GM12873 (cell line): ENCODE data around the gene PON3.

Experiments
- CTCF ChIP-seq: IDR thresholded peaks from 2 replicates; pipeline ENCODE4 v1.5.1; 2012; ENCODE audit warnings: low read depth, mild to moderate bottlenecking, moderate library complexity, low read length, control low read depth; ENCODE audit not compliant: insufficient read depth; ENCODE audit errors: missing control alignments

PON3 gene

GRCh38 chr7:95318501-95319100 is 77.6 kb downstream of the PON3 start:
- TF ChIP-seq CTCF = no peak

GRCh38 chr7:95317966-95318365 is 78.2 kb downstream of the PON3 start:
- TF ChIP-seq CTCF = no peak

- no peak for TF ChIP-seq CTCF
Observed at GRCh38 chr7:95317546-95317945, 78.6 kb downstream of the PON3 start.

GRCh38 chr7:95316588-95316987 is 79.6 kb downstream of the PON3 start:
- no peak for TF ChIP-seq CTCF

- no peak for TF ChIP-seq CTCF
Observed at GRCh38 chr7:95312561-95312960, 83.6 kb downstream of the PON3 start.

- no peak for TF ChIP-seq CTCF
Observed at GRCh38 chr7:95311389-95311788, 84.8 kb downstream of the PON3 start.

GRCh38 chr7:95309951-95310350 is 86.2 kb downstream of the PON3 start:
- TF ChIP-seq CTCF = no peak
